GM13977 (cell line): ENCODE data around the gene SLC39A9.

Source experiments
- DNase-seq: peaks from one replicate; pipeline ENCODE4 v3.0.0; 2012; ENCODE audit warnings: low spot score
- in situ Hi-C: fragments of 300-500 bp; cut with MboI; formaldehyde crosslinking; loops from one replicate; pipeline ENCODE4 v1.12.0; 2022; ENCODE audit warnings: low sequenced_read_pairs, low pct_unique_long_range_greater_than_20kb, mixed read lengths, inconsistent platforms; ENCODE audit not compliant: unreplicated experiment
- TF ChIP-seq, protein P1 (sequence below): IDR thresholded peaks from 2 replicates; pipeline ENCODE4 v1.5.1; 2012; ENCODE audit warnings: mild to moderate bottlenecking, control low read depth; ENCODE audit not compliant: insufficient read depth; ENCODE audit errors: extremely low read depth, missing control alignments

SLC39A9 gene

DNA sequence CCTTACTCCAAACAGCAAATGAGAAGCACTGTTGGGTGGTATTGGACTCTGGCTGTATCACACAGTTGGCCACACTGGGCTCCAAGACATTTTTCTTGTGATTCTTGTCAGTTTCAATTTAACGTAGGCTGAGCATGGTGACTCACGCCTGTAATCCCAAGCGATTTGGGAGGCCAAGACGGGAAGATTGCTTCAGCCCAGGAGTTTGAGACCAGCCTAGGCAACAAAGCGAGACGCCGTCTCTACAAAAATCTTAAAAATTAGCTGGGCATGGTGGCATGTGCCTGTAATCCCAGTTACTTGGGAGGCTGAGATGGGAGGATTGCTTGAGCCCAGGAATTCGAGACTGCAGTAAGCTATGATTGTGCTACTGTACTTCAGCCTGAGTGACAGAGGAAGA lies 50.7 kb downstream of the SLC39A9 start:
- TF ChIP-seq, protein P1, sequence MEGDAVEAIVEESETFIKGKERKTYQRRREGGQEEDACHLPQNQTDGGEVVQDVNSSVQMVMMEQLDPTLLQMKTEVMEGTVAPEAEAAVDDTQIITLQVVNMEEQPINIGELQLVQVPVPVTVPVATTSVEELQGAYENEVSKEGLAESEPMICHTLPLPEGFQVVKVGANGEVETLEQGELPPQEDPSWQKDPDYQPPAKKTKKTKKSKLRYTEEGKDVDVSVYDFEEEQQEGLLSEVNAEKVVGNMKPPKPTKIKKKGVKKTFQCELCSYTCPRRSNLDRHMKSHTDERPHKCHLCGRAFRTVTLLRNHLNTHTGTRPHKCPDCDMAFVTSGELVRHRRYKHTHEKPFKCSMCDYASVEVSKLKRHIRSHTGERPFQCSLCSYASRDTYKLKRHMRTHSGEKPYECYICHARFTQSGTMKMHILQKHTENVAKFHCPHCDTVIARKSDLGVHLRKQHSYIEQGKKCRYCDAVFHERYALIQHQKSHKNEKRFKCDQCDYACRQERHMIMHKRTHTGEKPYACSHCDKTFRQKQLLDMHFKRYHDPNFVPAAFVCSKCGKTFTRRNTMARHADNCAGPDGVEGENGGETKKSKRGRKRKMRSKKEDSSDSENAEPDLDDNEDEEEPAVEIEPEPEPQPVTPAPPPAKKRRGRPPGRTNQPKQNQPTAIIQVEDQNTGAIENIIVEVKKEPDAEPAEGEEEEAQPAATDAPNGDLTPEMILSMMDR = no peak
- no peak for DNase-seq
- in situ Hi-C loops = no loop called here

DNA sequence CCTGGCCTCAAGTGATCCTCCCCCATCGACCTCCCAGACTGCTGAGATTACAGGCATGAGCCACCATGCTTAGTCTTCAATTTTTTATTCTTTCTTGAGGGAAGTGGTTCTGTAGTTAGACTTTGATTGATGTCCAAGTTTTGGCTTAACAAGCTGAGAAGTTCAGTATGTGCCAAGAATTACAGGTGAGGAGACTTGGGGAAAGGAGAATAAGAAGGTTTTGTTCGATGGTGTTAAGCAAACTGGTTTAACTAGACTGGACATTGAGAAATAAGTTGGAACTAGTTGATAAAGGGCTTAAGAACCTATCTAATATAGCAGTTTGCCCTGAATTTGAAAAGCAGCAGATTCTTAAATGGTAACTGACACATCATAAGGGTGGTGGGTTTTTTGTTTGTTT lies 53.4 kb downstream of the SLC39A9 start:
- TF ChIP-seq, protein P1 = no peak
- no peak for DNase-seq
- in situ Hi-C loops = loop anchor here (10.0 kb wide), 1 partner anchor 207 kb away; no protein-coding TSS in a partner anchor

DNA sequence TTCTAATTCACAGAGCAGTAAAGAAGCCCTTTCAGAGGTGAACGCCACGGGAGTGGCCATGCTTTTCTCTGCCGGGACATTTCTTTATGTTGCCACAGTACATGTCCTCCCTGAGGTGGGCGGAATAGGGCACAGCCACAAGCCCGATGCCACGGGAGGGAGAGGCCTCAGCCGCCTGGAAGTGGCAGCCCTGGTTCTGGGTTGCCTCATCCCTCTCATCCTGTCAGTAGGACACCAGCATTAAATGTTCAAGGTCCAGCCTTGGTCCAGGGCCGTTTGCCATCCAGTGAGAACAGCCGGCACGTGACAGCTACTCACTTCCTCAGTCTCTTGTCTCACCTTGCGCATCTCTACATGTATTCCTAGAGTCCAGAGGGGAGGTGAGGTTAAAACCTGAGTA lies 59.9 kb downstream of the SLC39A9 start:
- TF ChIP-seq, protein P1 = no peak
- in situ Hi-C loops = loop anchor here (10.0 kb wide), 1 partner anchor 214 kb away; no protein-coding TSS in a partner anchor
- no peak for DNase-seq

DNA sequence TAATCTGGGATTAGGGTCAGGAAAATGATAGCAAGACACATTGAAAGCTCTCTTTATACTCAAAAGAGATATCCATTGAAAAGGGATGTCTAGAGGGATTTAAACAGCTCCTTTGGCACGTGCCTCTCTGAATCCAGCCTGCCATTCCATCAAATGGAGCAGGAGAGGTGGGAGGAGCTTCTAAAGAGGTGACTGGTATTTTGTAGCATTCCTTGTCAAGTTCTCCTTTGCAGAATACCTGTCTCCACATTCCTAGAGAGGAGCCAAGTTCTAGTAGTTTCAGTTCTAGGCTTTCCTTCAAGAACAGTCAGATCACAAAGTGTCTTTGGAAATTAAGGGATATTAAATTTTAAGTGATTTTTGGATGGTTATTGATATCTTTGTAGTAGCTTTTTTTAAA lies 60.6 kb downstream of the SLC39A9 start:
- TF ChIP-seq, protein P1 = no peak
- no peak for DNase-seq
- in situ Hi-C loops = loop anchor here (10.0 kb wide), 1 partner anchor 214 kb away; no protein-coding TSS in a partner anchor

DNA sequence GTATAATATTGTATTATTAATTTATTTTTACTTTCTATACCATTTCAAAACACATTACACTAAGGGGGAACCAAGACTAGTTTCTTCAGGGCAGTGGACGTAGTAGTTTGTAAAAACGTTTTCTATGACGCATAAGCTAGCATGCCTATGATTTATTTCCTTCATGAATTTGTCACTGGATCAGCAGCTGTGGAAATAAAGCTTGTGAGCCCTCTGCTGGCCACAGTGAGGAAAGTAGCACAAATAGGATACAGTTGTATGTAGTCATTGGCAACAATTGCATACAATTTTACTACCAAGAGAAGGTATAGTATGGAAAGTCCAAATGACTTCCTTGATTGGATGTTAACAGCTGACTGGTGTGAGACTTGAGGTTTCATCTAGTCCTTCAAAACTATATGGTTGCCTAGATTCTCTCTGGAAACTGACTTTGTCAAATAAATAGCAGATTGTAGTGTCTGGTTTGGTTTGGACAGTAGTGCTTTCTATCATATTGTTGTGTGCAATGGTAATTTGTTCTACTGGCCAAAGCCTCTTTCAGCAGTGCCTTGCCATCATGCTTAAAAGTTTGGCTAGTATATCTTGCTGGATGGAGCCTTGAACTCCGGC lies 61.7 kb downstream of the SLC39A9 start:
- DNase-seq = peak; percentile 71
- in situ Hi-C loops = no loop called here
- TF ChIP-seq, protein P1 = peak; percentile 81

DNA sequence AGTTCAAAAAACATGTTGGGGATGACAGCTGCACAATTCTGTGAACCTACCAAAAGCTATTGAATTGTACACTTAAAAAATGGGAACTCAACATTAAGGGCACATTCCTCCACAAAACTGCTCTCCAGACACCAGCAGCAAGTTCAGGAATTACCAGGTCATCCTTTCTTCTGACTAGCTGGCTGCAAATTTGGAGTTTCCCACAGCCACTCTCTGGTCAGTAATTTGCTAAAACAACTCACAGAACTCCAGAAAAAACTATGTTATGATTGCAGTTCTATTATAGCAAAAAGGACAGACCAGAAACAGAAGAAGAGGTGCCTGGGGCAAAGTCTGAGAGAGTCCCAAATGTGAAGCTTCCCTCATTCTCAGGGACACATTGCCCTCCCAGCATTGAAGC lies 65.9 kb downstream of the SLC39A9 start:
- DNase-seq = no peak
- in situ Hi-C loops = no loop called here
- TF ChIP-seq, protein P1 = no peak
